Trophoblast cell (in vitro differentiated cells and primary cell): ENCODE results near the gene EIF3A. TPM values are rescaled to one million over a fixed set of nuclear protein-coding genes. Genes with fewer than 3 reads are reported as not detected.
A peak's percentile ranks its signal among the peaks of the same experiment; 100 is the strongest.

ENCODE experiments used
- DNase-seq, 2 donors: peaks; one replicate each; pipeline ENCODE4 v3.0.0-alpha.2; 2016
- H2AFZ ChIP-seq: 2 replicates; pipeline ENCODE4 v1.6.1; 2013; ENCODE audit warnings: low read length, moderate library complexity, mild to moderate bottlenecking; ENCODE audit not compliant: insufficient read depth, poor library complexity
- H2AK5ac ChIP-seq: 2 replicates; pipeline ENCODE4 v1.6.1; 2013; ENCODE audit warnings: mild to moderate bottlenecking, low read length
- H2BK120ac ChIP-seq: 2 replicates; pipeline ENCODE4 v1.6.1; 2013; ENCODE audit warnings: low read length, mild to moderate bottlenecking, moderate library complexity; ENCODE audit not compliant: insufficient read depth, poor library complexity
- H2BK12ac ChIP-seq: 2 replicates; pipeline ENCODE4 v1.6.1; 2013; ENCODE audit warnings: mild to moderate bottlenecking, low read length, moderate library complexity
- H2BK5ac ChIP-seq: 2 replicates; pipeline ENCODE4 v1.6.1; 2013; ENCODE audit warnings: low read length, low read depth, moderate library complexity, mild to moderate bottlenecking; ENCODE audit not compliant: poor library complexity
- H3K14ac ChIP-seq: 2 replicates; pipeline ENCODE4 v1.6.1; 2013; ENCODE audit warnings: mild to moderate bottlenecking, low read length
- H3K18ac ChIP-seq: 2 replicates; pipeline ENCODE4 v1.6.1; 2013; ENCODE audit warnings: mild to moderate bottlenecking, low read length
- H3K23ac ChIP-seq: 2 replicates; pipeline ENCODE4 v1.6.1; 2013; ENCODE audit warnings: low read length
- H3K27ac ChIP-seq: 2 replicates; pipeline ENCODE4 v1.5.1; 2013; ENCODE audit warnings: low read depth, mild to moderate bottlenecking, inconsistent platforms, low read length, moderate library complexity
- H3K27me3 ChIP-seq: 2 replicates; pipeline ENCODE4 v1.6.1; 2013; ENCODE audit warnings: inconsistent platforms, mild to moderate bottlenecking, low read length, moderate library complexity; ENCODE audit not compliant: insufficient read depth
- H3K36me3 ChIP-seq, 2 experiments: 1 replicate in 1 of 2; 2 replicates in 1 of 2; pipeline ENCODE4 v1.6.1; 2013; ENCODE audit warnings: low read length in 2 of 2, mild to moderate bottlenecking in 2 of 2, moderate library complexity in 1 of 2; ENCODE audit not compliant: insufficient read depth in 2 of 2, control insufficient read depth in 1 of 2
- H3K4ac ChIP-seq: 2 replicates; pipeline ENCODE4 v1.6.1; 2013; ENCODE audit warnings: low read depth, mild to moderate bottlenecking, low read length, moderate library complexity
- H3K4me1 ChIP-seq, 2 experiments: 1 replicate in 1 of 2; 2 replicates in 1 of 2; pipeline ENCODE4 v1.6.1; 2013; ENCODE audit warnings: low read length in 2 of 2, mild to moderate bottlenecking in 2 of 2, moderate library complexity in 1 of 2; ENCODE audit not compliant: insufficient read depth in 2 of 2, control insufficient read depth in 1 of 2
- H3K4me2 ChIP-seq: 2 replicates; pipeline ENCODE4 v1.6.1; 2013; ENCODE audit warnings: inconsistent platforms, mild to moderate bottlenecking, low read length, moderate library complexity
- H3K4me3 ChIP-seq: 2 replicates; pipeline ENCODE4 v1.5.1; 2013; ENCODE audit warnings: mild to moderate bottlenecking, low read depth, low read length, inconsistent platforms
- H3K79me1 ChIP-seq: one replicate; pipeline ENCODE4 v1.6.1; 2013; ENCODE audit warnings: low read length
- H3K79me2 ChIP-seq: 2 replicates; pipeline ENCODE4 v1.6.1; 2013; ENCODE audit warnings: low read length, mild to moderate bottlenecking; ENCODE audit not compliant: control insufficient read depth, insufficient read depth, poor library complexity
- H3K9ac ChIP-seq: 2 replicates; pipeline ENCODE4 v1.6.1; 2013; ENCODE audit warnings: mild to moderate bottlenecking, low read length
- H3K9me3 ChIP-seq: 2 replicates; pipeline ENCODE4 v1.6.1; 2013; ENCODE audit warnings: low read depth, mild to moderate bottlenecking, control low read depth, inconsistent platforms, low read length; ENCODE audit not compliant: insufficient read depth
- H4K12ac ChIP-seq: 2 replicates; pipeline ENCODE4 v1.6.1; 2013; ENCODE audit warnings: low read depth, mild to moderate bottlenecking, low read length, moderate library complexity
- H4K8ac ChIP-seq: 2 replicates; pipeline ENCODE4 v1.6.1; 2013; ENCODE audit warnings: low read depth, mild to moderate bottlenecking, low read length, moderate library complexity
- H4K91ac ChIP-seq: one replicate; pipeline ENCODE4 v1.6.1; 2013; ENCODE audit warnings: low read depth, mild to moderate bottlenecking, low read length, moderate library complexity
- whole genome bisulfite sequencing: extraction: QIAGEN DNeasy Blood & Tissue Kit; methylation state at CpG from one replicate; pipeline ENCODE4 v1.1.7; 2013; ENCODE audit warnings: missing lambda C conversion rate; ENCODE audit not compliant: insufficient read length, insufficient coverage; ENCODE audit errors: extremely low coverage; 5-methylcytosine and 5-hydroxymethylcytosine counted together
- polyA plus RNA-seq: library from polyadenylated mRNA; stranded (reverse); fragments of 200-250 nt; gene quantifications from 2 replicates; pipeline ENCODE4 v1.2.3, GENCODE V29; 2013

The EIF3A gene, protein sequence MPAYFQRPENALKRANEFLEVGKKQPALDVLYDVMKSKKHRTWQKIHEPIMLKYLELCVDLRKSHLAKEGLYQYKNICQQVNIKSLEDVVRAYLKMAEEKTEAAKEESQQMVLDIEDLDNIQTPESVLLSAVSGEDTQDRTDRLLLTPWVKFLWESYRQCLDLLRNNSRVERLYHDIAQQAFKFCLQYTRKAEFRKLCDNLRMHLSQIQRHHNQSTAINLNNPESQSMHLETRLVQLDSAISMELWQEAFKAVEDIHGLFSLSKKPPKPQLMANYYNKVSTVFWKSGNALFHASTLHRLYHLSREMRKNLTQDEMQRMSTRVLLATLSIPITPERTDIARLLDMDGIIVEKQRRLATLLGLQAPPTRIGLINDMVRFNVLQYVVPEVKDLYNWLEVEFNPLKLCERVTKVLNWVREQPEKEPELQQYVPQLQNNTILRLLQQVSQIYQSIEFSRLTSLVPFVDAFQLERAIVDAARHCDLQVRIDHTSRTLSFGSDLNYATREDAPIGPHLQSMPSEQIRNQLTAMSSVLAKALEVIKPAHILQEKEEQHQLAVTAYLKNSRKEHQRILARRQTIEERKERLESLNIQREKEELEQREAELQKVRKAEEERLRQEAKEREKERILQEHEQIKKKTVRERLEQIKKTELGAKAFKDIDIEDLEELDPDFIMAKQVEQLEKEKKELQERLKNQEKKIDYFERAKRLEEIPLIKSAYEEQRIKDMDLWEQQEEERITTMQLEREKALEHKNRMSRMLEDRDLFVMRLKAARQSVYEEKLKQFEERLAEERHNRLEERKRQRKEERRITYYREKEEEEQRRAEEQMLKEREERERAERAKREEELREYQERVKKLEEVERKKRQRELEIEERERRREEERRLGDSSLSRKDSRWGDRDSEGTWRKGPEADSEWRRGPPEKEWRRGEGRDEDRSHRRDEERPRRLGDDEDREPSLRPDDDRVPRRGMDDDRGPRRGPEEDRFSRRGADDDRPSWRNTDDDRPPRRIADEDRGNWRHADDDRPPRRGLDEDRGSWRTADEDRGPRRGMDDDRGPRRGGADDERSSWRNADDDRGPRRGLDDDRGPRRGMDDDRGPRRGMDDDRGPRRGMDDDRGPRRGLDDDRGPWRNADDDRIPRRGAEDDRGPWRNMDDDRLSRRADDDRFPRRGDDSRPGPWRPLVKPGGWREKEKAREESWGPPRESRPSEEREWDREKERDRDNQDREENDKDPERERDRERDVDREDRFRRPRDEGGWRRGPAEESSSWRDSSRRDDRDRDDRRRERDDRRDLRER (N-terminal part only)
- 155 and 157 TPM in 2 replicates for polyA plus RNA-seq

DNA sequence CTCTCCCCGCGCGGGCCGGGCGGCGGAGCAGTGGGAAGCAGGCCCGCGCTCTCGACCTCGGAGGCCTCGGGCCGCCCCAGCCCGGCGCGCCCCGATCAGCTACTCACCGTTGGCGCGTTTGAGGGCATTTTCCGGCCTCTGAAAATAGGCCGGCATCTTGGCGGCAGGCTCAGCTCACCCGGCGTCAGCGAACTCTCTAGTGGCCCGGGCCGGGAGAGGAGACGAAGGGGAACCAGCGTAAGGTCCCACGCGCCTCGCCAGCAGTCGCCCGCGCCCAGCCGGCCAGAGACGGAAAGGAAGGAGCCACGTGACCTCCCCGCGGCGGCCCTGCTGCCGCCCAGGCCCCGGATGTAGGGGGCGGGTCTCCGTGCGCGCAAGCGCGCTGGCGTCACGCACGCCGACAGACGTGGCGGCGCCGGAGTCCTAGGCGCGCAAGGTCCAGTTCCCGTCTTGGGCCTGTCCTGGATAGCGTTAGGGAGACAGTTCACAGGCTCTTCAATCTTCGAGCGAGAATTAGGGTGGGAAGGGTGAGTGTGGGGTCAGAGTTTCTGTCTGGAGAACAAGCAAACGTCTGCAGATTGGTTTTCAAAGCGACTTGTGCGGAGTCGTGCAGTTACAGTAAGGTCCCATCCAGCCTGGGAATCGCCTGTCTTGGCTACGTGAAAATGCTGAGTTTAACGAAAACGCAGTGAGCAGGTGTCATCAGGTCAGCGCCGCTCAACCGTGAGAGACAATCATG lies at the start of gene EIF3A:
EIF3A (minus strand) TSS at position 297 of the 739 bp plus-strand sequence; CDS start at position 156, 141 bp downstream.
- H3K14ac ChIP-seq = peak within 1 kb of the TSS; percentile 100
- peaks cover 14% of the 10 kb centered on the region for H3K79me1 ChIP-seq
- H3K27ac ChIP-seq = peak within 1 kb of the TSS; percentile 94
- H3K9me3 ChIP-seq = no peaks in the 10 kb centered on the region
- H3K79me2 ChIP-seq = peaks cover 28% of the 10 kb centered on the region
- H2BK5ac ChIP-seq = peak within 1 kb of the TSS; percentile 99
- peaks cover 5 to 9% of the 10 kb centered on the region in 2 experiments for H3K36me3 ChIP-seq
- H4K12ac ChIP-seq = peak within 1 kb of the TSS; percentile 97
- H3K18ac ChIP-seq = peak within 1 kb of the TSS; percentile 100
- peak within 1 kb of the TSS; percentile 96 for H2BK120ac ChIP-seq
- H3K4me2 ChIP-seq = peak within 1 kb of the TSS; percentile 58
- no peak within 1 kb of the TSS for H3K23ac ChIP-seq
- WGBS = no CpG with 5 or more reads among the region's 74 CpGs
- no peak within 1 kb of the TSS for H2BK12ac ChIP-seq
- H3K4ac ChIP-seq = peak within 1 kb of the TSS; percentile 100
- peak within 1 kb of the TSS; percentile 99 for H4K8ac ChIP-seq
- H3K27me3 ChIP-seq = no peaks in the 10 kb centered on the region
- H3K4me1 ChIP-seq = peaks cover 0 to 11% of the 10 kb centered on the region in 2 experiments
- peak within 1 kb of the TSS; percentile 100 for H4K91ac ChIP-seq
- DNase-seq = peak; percentile 90 to 96
- H3K4me3 ChIP-seq = peak within 1 kb of the TSS; percentile 98
- peak within 1 kb of the TSS; percentile 85 for H2AFZ ChIP-seq
- peak within 1 kb of the TSS; percentile 100 for H3K9ac ChIP-seq
- H2AK5ac ChIP-seq = peak within 1 kb of the TSS; percentile 100

DNA sequence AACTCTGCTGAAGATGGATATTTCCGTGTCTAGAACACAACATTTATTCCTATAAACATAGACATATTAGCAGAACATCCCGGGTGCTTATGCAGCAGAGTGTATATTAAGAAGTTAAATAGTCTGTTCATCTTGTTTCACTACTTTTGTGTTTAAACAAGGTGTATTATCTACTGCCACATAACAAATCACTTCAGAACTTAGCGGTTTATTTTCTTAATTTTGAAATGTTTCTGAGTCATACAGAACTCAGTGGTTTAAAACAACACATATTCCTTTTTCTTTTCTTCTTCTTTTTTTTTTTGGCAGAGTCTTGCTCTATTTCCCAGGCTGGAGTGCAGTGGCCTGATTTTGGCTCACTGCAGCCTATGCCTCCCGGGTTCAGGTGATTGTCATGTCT lies 49.1 kb upstream of the EIF3A start:
- Histone ChIP-seq H3K18ac (no peak overlapping the region), H2BK5ac (no peak overlapping the region), H3K9ac (no peak overlapping the region), H3K23ac (no peak overlapping the region), H3K4me1 (no peaks in the 10 kb centered on the region), H3K27me3 (no peaks in the 10 kb centered on the region), H3K4me2 (no peak overlapping the region), H3K9me3 (no peaks in the 10 kb centered on the region), H2AK5ac (no peak overlapping the region), H2AFZ (no peak overlapping the region), H3K36me3 (peaks cover 45 to 52% of the 10 kb centered on the region in 2 experiments), H3K4me3 (no peak overlapping the region), H3K14ac (no peak overlapping the region), H2BK12ac (no peak overlapping the region), H3K27ac (no peak overlapping the region), H4K12ac (no peak overlapping the region), H4K8ac (no peak overlapping the region), H2BK120ac (no peak overlapping the region), H4K91ac (no peak overlapping the region), H3K79me1 (no peaks in the 10 kb centered on the region), H3K79me2 (no peaks in the 10 kb centered on the region), H3K4ac (no peak overlapping the region)
- DNase-seq = no peak
- WGBS = no CpG with 5 or more reads among the region's 4 CpGs

DNA sequence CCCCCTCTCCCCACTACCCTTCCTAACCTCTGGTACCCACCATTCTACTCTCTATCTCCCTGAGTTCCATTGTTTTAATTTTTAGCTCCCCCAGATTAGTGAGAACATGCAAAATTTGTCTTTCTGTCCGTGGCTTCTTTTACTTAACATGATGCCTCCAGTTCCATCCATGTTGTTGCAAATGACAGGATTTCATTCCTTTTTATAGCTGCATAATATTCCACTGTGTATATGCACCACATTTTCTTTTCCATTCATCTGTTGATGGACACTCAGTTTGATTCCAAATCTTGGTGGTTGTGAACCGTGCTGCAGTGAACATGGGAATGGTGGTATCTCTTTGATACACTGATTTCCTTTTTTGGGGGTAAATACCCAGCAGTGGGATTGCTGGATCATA lies 45.3 kb upstream of the EIF3A start:
- H2AK5ac ChIP-seq = no peak overlapping the region
- no peak overlapping the region for H4K8ac ChIP-seq
- no peak overlapping the region for H3K4me2 ChIP-seq
- H3K4ac ChIP-seq = no peak overlapping the region
- no peak overlapping the region for H3K9ac ChIP-seq
- H3K4me1 ChIP-seq = no peaks in the 10 kb centered on the region
- DNase-seq = no peak
- H2BK120ac ChIP-seq = no peak overlapping the region
- WGBS = no CpG with 5 or more reads among the region's 2 CpGs
- no peaks in the 10 kb centered on the region for H3K9me3 ChIP-seq
- no peak overlapping the region for H3K4me3 ChIP-seq
- no peak overlapping the region for H3K27ac ChIP-seq
- H3K79me1 ChIP-seq = no peaks in the 10 kb centered on the region
- no peak overlapping the region for H4K91ac ChIP-seq
- H2BK12ac ChIP-seq = no peak overlapping the region
- H4K12ac ChIP-seq = no peak overlapping the region
- H3K23ac ChIP-seq = no peak overlapping the region
- H3K14ac ChIP-seq = no peak overlapping the region
- H3K27me3 ChIP-seq = no peaks in the 10 kb centered on the region
- no peak overlapping the region for H3K18ac ChIP-seq
- H3K36me3 ChIP-seq = peaks cover 54 to 58% of the 10 kb centered on the region in 2 experiments
- H2BK5ac ChIP-seq = no peak overlapping the region
- no peaks in the 10 kb centered on the region for H3K79me2 ChIP-seq
- H2AFZ ChIP-seq = no peak overlapping the region
